ENCODE data around the gene CCDC169. TPM values are rescaled to one million over a fixed set of nuclear protein-coding genes. Genes with fewer than 3 reads are reported as not detected.

The CCDC169 gene
- polyA plus RNA-seq, 1 donor (not counting 4 experiments of a cell fraction or from before 2014, with no cell fraction given): 0.17 TPM

- Histone ChIP-seq H3K4me1 (ENCODE audit: control insufficient read depth, extremely low read depth, insufficient read depth, low read length) (no peaks in the 10 kb centered on the region), H3K27ac (ENCODE audit: control insufficient read depth, insufficient read depth, low read length) (no peak overlapping the region), H4K20me1 (ENCODE audit: control insufficient read depth, extremely low read depth, insufficient read depth, low read length) (no peaks in the 10 kb centered on the region), H3K4me2 (ENCODE audit: control insufficient read depth, extremely low read depth, insufficient read depth, low read depth, low read length) (no peak overlapping the region), H3K36me3 (ENCODE audit: control insufficient read depth in 2 of 2, extremely low read depth in 1 of 2, insufficient read depth in 2 of 2, low read length in 2 of 2) (peaks cover 3 to 6% of the 10 kb centered on the region in 2 experiments), H3K9ac (ENCODE audit: control insufficient read depth, extremely low read depth, insufficient read depth, low read length) (no peak overlapping the region), H3K79me2 (ENCODE audit: control insufficient read depth, insufficient read depth, low read length) (no peaks in the 10 kb centered on the region), H3K9me1 (ENCODE audit: control insufficient read depth, extremely low read depth, insufficient read depth, low read length) (no peaks in the 10 kb centered on the region), H2AFZ (ENCODE audit: control insufficient read depth, low read length) (no peak overlapping the region), H3K4me3 (ENCODE audit: control insufficient read depth in 2 of 3, extremely low read depth in 1 of 3, insufficient read depth in 2 of 3, low read depth in 1 of 3, low read length in 3 of 3) (no peak overlapping the region), H3K9me3 (ENCODE audit: control insufficient read depth, low read depth, low read length) (no peaks in the 10 kb centered on the region), H3K27me3 (ENCODE audit: control insufficient read depth, extremely low read depth, insufficient read depth, low read length) (no peaks in the 10 kb centered on the region)
- TF ChIP-seq, protein P1, sequence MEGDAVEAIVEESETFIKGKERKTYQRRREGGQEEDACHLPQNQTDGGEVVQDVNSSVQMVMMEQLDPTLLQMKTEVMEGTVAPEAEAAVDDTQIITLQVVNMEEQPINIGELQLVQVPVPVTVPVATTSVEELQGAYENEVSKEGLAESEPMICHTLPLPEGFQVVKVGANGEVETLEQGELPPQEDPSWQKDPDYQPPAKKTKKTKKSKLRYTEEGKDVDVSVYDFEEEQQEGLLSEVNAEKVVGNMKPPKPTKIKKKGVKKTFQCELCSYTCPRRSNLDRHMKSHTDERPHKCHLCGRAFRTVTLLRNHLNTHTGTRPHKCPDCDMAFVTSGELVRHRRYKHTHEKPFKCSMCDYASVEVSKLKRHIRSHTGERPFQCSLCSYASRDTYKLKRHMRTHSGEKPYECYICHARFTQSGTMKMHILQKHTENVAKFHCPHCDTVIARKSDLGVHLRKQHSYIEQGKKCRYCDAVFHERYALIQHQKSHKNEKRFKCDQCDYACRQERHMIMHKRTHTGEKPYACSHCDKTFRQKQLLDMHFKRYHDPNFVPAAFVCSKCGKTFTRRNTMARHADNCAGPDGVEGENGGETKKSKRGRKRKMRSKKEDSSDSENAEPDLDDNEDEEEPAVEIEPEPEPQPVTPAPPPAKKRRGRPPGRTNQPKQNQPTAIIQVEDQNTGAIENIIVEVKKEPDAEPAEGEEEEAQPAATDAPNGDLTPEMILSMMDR (optimal IDR thresholded peaks at IDR 0.05 in 1 of 3, IDR thresholded peaks at IDR 0.05 in 1 of 3, conservative IDR thresholded peaks at IDR 0.05 in 1 of 3; ENCODE audit: extremely low read depth in 1 of 3, insufficient read depth in 2 of 3, low read length in 3 of 3): no peak
- no peak for TF ChIP-seq EZH2 (IDR thresholded peaks at IDR 0.05; ENCODE audit: low read length)
- dilution Hi-C loops (cut with MboI; ENCODE audit: extremely low pct_ligation_motif_present, low sequenced_read_pairs): no loop called here
- DNase-seq (ENCODE audit: low read depth, low spot score) (no peak), FAIRE-seq (no peak)
These were observed 15.7 kb upstream of the CCDC169 start for GRCh38 chr13:36313047-36313969.

DNA sequence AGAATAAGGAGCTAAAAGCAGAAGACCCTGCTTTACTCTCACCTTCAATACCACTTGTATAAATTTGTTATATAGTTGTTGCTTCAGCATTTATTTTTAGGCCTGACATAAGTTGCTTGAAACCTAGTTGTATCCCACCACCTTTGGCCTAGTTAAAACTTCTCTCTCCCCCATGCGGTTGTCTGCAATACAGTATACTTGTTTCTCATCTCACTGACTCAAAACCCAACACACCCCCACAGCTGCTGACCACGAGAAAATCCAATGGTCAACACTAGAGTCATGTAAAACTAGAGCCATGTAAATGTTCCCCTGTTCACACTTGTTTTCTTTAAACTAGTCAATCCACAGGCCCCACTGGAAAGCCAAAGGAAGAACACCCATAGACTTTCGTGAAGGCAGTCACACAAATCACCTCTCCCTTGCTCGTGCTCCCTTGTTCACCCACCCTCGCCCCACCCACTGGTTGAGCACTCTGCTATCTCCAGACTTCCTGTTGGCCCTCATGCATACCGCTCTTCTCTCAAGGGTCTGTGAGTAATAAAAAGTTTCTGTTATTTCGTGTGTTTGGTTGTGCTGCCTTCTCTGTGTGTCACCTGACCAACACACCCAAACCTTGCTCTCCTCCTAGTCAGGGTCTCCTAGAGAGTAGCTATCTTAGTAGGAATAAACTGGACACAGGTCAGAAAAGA, 12.9 kb upstream of the CCDC169 start:
- H3K4me3 ChIP-seq (ENCODE audit: control insufficient read depth in 2 of 3, extremely low read depth in 1 of 3, insufficient read depth in 2 of 3, low read depth in 1 of 3, low read length in 3 of 3): no peak overlapping the region
- H3K9me3 ChIP-seq (ENCODE audit: control insufficient read depth, low read depth, low read length): no peaks in the 10 kb centered on the region
- no peaks in the 10 kb centered on the region for H3K27me3 ChIP-seq (ENCODE audit: control insufficient read depth, extremely low read depth, insufficient read depth, low read length)
- DNase-seq (ENCODE audit: low read depth, low spot score): no peak
- H3K79me2 ChIP-seq (ENCODE audit: control insufficient read depth, insufficient read depth, low read length): no peaks in the 10 kb centered on the region
- H3K4me1 ChIP-seq (ENCODE audit: control insufficient read depth, extremely low read depth, insufficient read depth, low read length): no peaks in the 10 kb centered on the region
- no peaks in the 10 kb centered on the region for H4K20me1 ChIP-seq (ENCODE audit: control insufficient read depth, extremely low read depth, insufficient read depth, low read length)
- H3K9me1 ChIP-seq (ENCODE audit: control insufficient read depth, extremely low read depth, insufficient read depth, low read length): no peaks in the 10 kb centered on the region
- no peak overlapping the region for H3K4me2 ChIP-seq (ENCODE audit: control insufficient read depth, extremely low read depth, insufficient read depth, low read depth, low read length)
- peaks cover 0 to 6% of the 10 kb centered on the region in 2 experiments for H3K36me3 ChIP-seq (ENCODE audit: control insufficient read depth in 2 of 2, extremely low read depth in 1 of 2, insufficient read depth in 2 of 2, low read length in 2 of 2)
- FAIRE-seq: no peak
- no peak overlapping the region for H3K9ac ChIP-seq (ENCODE audit: control insufficient read depth, extremely low read depth, insufficient read depth, low read length)
- H3K27ac ChIP-seq (ENCODE audit: control insufficient read depth, insufficient read depth, low read length): no peak overlapping the region
- dilution Hi-C loops (cut with MboI; ENCODE audit: extremely low pct_ligation_motif_present, low sequenced_read_pairs): no loop called here
- TF ChIP-seq, protein P1 (optimal IDR thresholded peaks at IDR 0.05 in 1 of 3, IDR thresholded peaks at IDR 0.05 in 1 of 3, conservative IDR thresholded peaks at IDR 0.05 in 1 of 3; ENCODE audit: extremely low read depth in 1 of 3, insufficient read depth in 2 of 3, low read length in 3 of 3): no peak
- TF ChIP-seq EZH2 (IDR thresholded peaks at IDR 0.05; ENCODE audit: low read length): no peak
- no peak overlapping the region for H2AFZ ChIP-seq (ENCODE audit: control insufficient read depth, low read length)

Data from keratinocyte (primary cell).